GM23248 (cell line): Measurements from ENCODE around the gene YPEL3.

Experiments used
- EZH2 ChIP-seq: fragments of 200-600 bp; sonication (generic); IDR thresholded peaks from 2 replicates; pipeline ENCODE4 v1.6.1; 2018; ENCODE audit warnings: antibody characterized with exemption, mild to moderate bottlenecking; ENCODE audit not compliant: insufficient read depth, poor library complexity, severe bottlenecking
- EZH2phosphoT487 ChIP-seq: fragments of 200-600 bp; sonication (generic); IDR thresholded peaks from 2 replicates; pipeline ENCODE4 v1.6.1; 2018; ENCODE audit warnings: antibody characterized with exemption, moderate library complexity, mild to moderate bottlenecking, low read depth; ENCODE audit not compliant: insufficient read depth

GRCh38 chr16:30085820-30086219 is 10.2 kb downstream of the YPEL3 start:
- no peak for TF ChIP-seq EZH2phosphoT487
- no peak for TF ChIP-seq EZH2
